ENCODE measurements around the gene ADRA2B. TPM values are rescaled to one million over a fixed set of nuclear protein-coding genes. Genes with fewer than 3 reads are reported as not detected.
"Not testable (repeated sequence)": the region's sequence is repeated elsewhere in the genome, so short reads cannot be mapped to it uniquely, and the experiment has no call there.

The ADRA2B gene
- total RNA-seq, 2 donors from 2014 or later, result 0.47 to 1.4 TPM

- no peak for DNase-seq (ENCODE audit: low spot score)
- Histone ChIP-seq H3K9me3 (no peaks in the 10 kb centered on the region), H3K27me3 (no peaks in the 10 kb centered on the region), H3K4me3 (no peak overlapping the region), H3K36me3 (no peaks in the 10 kb centered on the region), H3K27ac (no peak overlapping the region), H3K4me1 (no peaks in the 10 kb centered on the region)
- TF ChIP-seq, protein P1, sequence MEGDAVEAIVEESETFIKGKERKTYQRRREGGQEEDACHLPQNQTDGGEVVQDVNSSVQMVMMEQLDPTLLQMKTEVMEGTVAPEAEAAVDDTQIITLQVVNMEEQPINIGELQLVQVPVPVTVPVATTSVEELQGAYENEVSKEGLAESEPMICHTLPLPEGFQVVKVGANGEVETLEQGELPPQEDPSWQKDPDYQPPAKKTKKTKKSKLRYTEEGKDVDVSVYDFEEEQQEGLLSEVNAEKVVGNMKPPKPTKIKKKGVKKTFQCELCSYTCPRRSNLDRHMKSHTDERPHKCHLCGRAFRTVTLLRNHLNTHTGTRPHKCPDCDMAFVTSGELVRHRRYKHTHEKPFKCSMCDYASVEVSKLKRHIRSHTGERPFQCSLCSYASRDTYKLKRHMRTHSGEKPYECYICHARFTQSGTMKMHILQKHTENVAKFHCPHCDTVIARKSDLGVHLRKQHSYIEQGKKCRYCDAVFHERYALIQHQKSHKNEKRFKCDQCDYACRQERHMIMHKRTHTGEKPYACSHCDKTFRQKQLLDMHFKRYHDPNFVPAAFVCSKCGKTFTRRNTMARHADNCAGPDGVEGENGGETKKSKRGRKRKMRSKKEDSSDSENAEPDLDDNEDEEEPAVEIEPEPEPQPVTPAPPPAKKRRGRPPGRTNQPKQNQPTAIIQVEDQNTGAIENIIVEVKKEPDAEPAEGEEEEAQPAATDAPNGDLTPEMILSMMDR (IDR thresholded peaks at IDR 0.05), result no peak
Observed at GRCh38 chr2:96065381-96065930, 50.9 kb downstream of the ADRA2B start.

DNA sequence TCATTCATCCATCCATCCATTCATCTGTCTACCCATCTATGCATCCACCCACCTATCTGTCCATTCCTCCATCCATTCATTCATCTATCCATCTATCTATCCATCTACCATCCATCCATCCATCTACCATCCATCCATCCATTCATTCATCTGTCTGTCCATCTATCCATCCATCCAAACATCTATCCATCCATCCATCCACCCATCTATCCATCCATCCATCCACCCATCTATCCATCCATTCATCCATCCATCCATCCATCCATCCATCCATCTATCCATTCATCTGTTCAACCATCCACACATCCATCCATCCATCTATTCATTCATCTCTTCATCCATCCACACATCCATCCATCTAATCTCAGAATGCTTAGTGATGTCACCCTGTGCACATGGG, 51.6 kb downstream of the ADRA2B start:
- H3K4me3 ChIP-seq; H3K36me3 ChIP-seq; H3K4me1 ChIP-seq; H3K27ac ChIP-seq; H3K27me3 ChIP-seq; H3K9me3 ChIP-seq; DNase-seq (ENCODE audit: low spot score): not testable (repeated sequence)

DNA sequence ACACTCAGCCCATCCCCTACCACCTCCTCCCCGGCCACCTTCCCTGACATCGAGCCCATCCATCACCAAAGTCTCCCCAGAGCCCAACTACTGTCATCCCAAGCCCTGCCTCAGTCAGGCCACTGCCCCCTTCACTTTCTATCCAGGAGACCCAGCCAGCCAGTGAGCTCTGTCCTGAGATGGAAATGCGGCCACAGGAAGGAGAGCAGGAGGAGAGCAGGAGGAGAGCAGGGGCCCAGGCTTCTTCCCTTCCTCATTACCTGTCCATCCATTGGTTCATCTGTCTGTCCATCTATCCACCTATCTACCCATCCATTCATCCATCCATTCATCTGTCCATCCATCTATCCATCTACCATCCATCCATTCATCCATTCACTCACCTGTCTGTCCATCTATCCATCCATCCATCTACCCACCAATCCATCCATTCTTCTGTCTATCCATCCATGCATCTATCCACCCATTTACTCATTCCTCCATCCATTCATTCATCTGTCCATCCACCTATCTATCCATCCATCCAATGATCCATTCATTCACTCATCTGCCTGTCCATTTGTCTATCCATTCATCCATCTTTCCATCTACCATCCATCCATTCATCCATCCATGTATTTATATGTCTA, 52.2 kb downstream of the ADRA2B start:
- not testable (repeated sequence) for H3K4me3 ChIP-seq; H3K36me3 ChIP-seq; DNase-seq (ENCODE audit: low spot score); H3K4me1 ChIP-seq; H3K27me3 ChIP-seq; H3K27ac ChIP-seq; H3K9me3 ChIP-seq

DNA sequence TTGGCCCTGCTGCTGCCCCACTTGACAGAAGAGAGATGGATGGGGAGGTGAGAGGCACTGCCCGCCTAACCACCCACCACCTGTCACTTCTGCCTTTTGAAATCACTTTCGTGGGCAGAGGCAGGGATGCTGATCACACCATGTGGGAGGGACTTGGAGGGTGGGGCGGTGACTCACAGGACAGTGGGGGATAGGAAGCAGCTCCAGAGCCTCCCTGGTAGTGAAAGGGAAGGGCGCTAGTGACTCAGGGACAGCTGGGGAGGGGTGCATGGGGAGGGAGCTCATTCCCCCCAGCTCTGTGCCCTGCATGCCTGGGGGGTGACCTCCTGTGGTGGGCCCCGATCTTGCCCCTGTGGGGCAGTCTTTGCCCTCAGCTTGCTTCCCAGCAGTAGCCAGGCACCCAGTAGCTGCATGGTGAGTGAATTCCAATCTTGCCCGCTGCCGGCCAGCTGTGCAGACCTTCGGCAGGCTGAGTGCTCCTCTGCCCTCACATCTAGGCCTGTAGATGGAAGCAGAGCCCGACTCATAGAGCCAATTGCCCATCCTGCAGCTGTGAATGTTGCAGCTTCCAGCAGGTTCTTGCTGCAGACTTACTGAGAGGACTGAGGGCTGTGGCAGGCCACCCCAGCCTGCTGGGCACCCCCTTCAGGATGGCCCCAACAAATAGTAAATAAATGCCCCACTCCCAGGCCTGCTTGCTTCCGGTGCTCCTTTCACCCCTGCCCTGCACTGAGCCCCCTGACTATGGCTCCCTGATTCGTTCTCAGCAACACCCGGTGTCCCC, 53.1 kb downstream of the ADRA2B start:
- H3K27ac ChIP-seq; H3K27me3 ChIP-seq; H3K4me3 ChIP-seq; H3K9me3 ChIP-seq; DNase-seq (ENCODE audit: low spot score); H3K4me1 ChIP-seq; H3K36me3 ChIP-seq: not testable (repeated sequence)
- TF ChIP-seq, protein P1 (IDR thresholded peaks at IDR 0.05), result peak in 1 of 2 donors; percentile 57

Other genes with a start within 250 kb of the ADRA2B start
- 10 to 100 TPM in 1 of 2 donors, 1 to 10 TPM in 1; 4.1 to 11.1 TPM for gene ANKRD36C, start 124.7 kb downstream of the ADRA2B start, total RNA-seq
- gene GPAT2, start 81.7 kb downstream of the ADRA2B start, total RNA-seq, result 1 to 10 TPM; 1.8 to 3.9 TPM
- gene ASTL, start 21.9 kb upstream of the ADRA2B start, total RNA-seq, result not detected
- gene DUSP2, start 28.9 kb upstream of the ADRA2B start, total RNA-seq, result 1 to 10 TPM; 4.0 to 9.0 TPM
- gene STARD7, start 92.3 kb upstream of the ADRA2B start, total RNA-seq, result 100 to 1,000 TPM; 128 to 163 TPM
- gene TMEM127, start 149.4 kb upstream of the ADRA2B start, total RNA-seq, result 10 to 100 TPM; 88.9 to 95.2 TPM
- 10 to 100 TPM; 77.0 to 79.7 TPM for gene CIAO1, start 149.7 kb upstream of the ADRA2B start, total RNA-seq
- gene SNRNP200, start 189.0 kb upstream of the ADRA2B start, total RNA-seq, result 10 to 100 TPM; 42.2 to 68.8 TPM
- 1 to 10 TPM in 1 of 2 donors, under 1 TPM in 1; 0.44 to 1.5 TPM for gene ITPRIPL1, start 208.7 kb upstream of the ADRA2B start, total RNA-seq
- gene NCAPH, start 219.2 kb upstream of the ADRA2B start, total RNA-seq, result under 1 TPM; 0.12 to 0.52 TPM